HFF-Myc (cell line): ENCODE data around the gene MLLT3.

Source experiments
- DNase-seq: peaks from one replicate; pipeline ENCODE4 v3.0.0-alpha.2; 2011; ENCODE audit warnings: low read depth; ENCODE audit errors: extremely low read depth
- H3K4me3 ChIP-seq: replicated peaks from 2 replicates; pipeline ENCODE4 v1.5.1; 2011; ENCODE audit warnings: low read depth, mild to moderate bottlenecking, control low read depth, low read length
- TF ChIP-seq, protein P1 (sequence below): IDR thresholded peaks from 2 replicates; pipeline ENCODE4 v1.5.1; 2012; ENCODE audit warnings: mild to moderate bottlenecking, low read depth, low read length, control low read depth; ENCODE audit errors: missing control alignments

MLLT3 gene

GRCh38 chr9:20358207-20358606 lies 264.1 kb downstream of the MLLT3 start:
- H3K4me3 ChIP-seq, result no peak overlapping the region
- TF ChIP-seq, protein P1, sequence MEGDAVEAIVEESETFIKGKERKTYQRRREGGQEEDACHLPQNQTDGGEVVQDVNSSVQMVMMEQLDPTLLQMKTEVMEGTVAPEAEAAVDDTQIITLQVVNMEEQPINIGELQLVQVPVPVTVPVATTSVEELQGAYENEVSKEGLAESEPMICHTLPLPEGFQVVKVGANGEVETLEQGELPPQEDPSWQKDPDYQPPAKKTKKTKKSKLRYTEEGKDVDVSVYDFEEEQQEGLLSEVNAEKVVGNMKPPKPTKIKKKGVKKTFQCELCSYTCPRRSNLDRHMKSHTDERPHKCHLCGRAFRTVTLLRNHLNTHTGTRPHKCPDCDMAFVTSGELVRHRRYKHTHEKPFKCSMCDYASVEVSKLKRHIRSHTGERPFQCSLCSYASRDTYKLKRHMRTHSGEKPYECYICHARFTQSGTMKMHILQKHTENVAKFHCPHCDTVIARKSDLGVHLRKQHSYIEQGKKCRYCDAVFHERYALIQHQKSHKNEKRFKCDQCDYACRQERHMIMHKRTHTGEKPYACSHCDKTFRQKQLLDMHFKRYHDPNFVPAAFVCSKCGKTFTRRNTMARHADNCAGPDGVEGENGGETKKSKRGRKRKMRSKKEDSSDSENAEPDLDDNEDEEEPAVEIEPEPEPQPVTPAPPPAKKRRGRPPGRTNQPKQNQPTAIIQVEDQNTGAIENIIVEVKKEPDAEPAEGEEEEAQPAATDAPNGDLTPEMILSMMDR, result no peak
- DNase-seq, result no peak

DNA sequence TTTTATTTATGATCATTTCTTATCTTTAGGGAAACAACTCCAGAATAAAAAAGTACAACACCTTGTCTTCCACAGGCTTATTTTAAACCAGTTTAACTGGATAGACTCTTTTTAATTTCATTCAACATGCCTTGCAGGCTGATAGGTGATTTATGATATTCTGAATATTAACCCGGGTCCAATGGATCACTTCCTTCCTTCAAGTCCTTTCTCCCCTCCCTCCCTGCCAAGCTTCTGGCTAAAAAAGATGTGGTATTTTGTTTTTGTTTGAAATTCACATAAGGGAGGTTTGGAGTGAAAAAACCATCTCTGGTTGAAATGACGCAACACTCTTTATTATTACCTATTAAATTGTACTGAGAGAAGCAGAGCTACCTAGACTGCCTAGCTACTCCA lies 265.3 kb downstream of the MLLT3 start:
- H3K4me3 ChIP-seq, result no peak overlapping the region
- no peak for DNase-seq
- TF ChIP-seq, protein P1, result no peak

DNA sequence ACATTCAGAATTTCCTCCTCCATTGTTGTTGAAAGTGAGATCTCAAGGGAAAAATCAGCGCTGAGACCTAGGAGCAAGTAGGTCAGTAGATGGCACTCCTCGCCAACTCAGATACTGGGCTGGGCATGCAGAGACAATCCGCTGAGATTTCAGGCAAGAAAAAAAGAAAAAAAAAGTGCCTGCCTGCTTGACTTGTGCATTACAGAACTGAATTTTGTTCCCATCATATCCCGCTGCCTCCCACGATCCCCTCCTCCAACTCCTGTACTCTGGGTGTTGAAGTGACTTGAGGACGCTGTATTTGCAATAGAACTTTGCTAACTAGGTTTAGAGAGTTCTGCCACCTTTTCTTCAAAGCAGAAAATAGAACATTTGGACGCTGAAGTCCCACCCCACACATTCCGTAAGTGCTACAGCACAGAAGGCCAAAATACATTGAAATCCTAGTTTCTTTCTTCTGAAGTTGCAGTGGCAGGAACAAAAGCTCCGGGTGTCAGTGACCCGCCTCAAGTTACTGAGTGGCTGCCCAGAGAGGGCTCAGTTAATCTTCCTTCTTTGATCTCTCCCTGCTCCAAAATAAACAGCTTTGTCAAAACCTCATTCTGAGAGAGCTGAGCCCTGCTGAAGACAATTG lies 265.8 kb downstream of the MLLT3 start:
- TF ChIP-seq, protein P1, result peak; percentile 84
- H3K4me3 ChIP-seq, result no peak overlapping the region
- DNase-seq, result peak; percentile 73

GRCh38 chr9:20355022-20355421 lies 267.3 kb downstream of the MLLT3 start:
- peak; percentile 40 for DNase-seq
- no peak overlapping the region for H3K4me3 ChIP-seq
- TF ChIP-seq, protein P1, result no peak

- no peak for DNase-seq
- TF ChIP-seq, protein P1, result no peak
- no peak overlapping the region for H3K4me3 ChIP-seq
Measured at GRCh38 chr9:20353931-20354652, 268.2 kb downstream of the MLLT3 start.

- H3K4me3 ChIP-seq, result no peak overlapping the region
- TF ChIP-seq, protein P1, result no peak
- DNase-seq, result no peak
Measured at GRCh38 chr9:20353524-20353923, 268.8 kb downstream of the MLLT3 start.
